ENCODE results near the gene ARHGEF39. TPM values are rescaled to one million over a fixed set of nuclear protein-coding genes. Genes with fewer than 3 reads are reported as not detected.

ARHGEF39 gene
- total RNA-seq, 2 experiments from 2014 or later: 16.0 to 19.9 TPM

DNA sequence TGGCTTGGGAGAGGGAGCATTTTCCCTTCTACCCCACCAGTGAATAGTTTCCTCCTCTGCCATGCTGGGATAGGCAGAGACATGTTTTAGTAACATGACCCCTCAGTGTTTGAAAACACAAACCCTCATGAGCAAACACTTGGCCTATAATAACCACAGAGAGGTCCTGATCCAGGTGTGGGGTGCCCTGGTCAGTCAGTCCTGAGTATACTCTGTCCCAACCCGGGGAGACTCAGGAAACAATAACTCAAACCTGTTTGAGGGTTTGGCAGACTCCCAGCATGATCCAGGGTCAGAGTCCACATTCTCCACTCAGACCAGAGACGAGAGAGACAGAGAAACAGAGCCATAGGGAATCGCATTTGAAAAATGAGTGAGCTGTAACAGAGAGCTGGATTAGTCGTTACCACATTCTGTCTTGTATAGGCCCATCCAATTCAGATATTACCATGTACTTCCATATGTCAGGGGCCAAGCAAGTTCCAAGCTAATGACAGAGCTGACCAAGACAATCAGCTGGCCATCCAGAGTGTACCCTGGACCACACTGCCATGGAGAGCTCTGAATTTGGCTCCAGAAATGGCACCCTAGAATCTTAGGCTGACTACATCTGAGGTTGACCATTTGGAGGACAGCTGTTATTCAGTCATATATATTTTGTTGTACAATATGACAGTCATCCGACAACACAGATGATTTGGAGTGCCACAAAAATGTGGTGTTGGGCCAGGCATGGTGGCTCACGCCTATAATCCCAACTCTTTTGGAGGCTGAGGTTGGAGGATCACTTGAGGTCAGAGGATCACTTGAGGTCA lies 4.5 kb upstream of the ARHGEF39 start:
- intact Hi-C loops (cut with micrococcal nuclease): no loop called here
- Mint-ChIP-seq H3K9me3 (no peaks in the 10 kb centered on the region), H3K4me1 (ENCODE audit: low read depth) (peaks cover 5% of the 10 kb centered on the region), H3K36me3 (ENCODE audit: low read depth) (no peaks in the 10 kb centered on the region), H3K27me3 (peaks cover 3% of the 10 kb centered on the region), H3K27ac (no peak overlapping the region), H3K4me3 (no peak overlapping the region)
- no peak for ATAC-seq
- no peak for DNase-seq
- ChIA-PET CTCF (interaction anchor here (1.2 to 24.5 kb wide), 6 partner anchors 10 to 58 kb away, joined by 3 to 313 read pairs (median 6); partner anchors contain the start of genes CCDC107, RMRP and TPM2), POLR2A (interaction anchor here (1.1 to 2.7 kb wide), 2 partner anchors 14 to 22 kb away, joined by 3 to 8 read pairs; no protein-coding TSS in a partner anchor)
- TF ChIP-seq CTCF (IDR thresholded peaks at IDR 0.05): no peak

DNA sequence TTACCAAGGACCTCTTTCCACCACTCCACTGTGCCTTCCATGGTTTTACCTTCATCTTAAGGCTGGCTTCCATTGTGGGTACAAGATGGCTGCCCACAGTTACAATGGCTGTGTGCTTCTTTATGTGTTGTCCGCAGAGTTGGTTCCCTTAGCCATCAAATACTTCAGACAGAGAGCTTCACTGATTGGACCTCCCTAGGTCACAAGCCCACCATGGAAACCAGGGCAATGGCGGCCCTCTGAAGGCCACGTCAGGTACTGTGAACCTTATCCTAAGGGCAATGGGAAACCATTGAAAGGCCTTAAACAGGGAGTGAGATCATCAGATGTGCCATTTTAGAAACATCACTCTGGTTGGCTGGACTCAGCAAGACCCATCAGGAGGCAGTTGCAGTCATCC lies 2.9 kb upstream of the ARHGEF39 start:
- no peak for TF ChIP-seq CTCF (IDR thresholded peaks at IDR 0.05)
- Mint-ChIP-seq H3K4me1 (ENCODE audit: low read depth) (peaks cover 11% of the 10 kb centered on the region), H3K36me3 (ENCODE audit: low read depth) (peaks cover 5% of the 10 kb centered on the region), H3K27me3 (no peaks in the 10 kb centered on the region), H3K27ac (no peak overlapping the region), H3K4me3 (no peak overlapping the region), H3K9me3 (no peaks in the 10 kb centered on the region)
- no peak for ATAC-seq
- intact Hi-C loops (cut with micrococcal nuclease): no loop called here
- POLR2A ChIA-PET: interaction anchor here (1.0 kb wide), 1 partner anchor 10 kb away, joined by 3 read pairs; the partner anchor contains the start of genes CCDC107 and RMRP
- CTCF ChIA-PET: interaction anchor here (1.3 to 24.5 kb wide), 3 partner anchors 10 to 57 kb away, joined by 4 to 313 read pairs (median 25); partner anchors contain the start of genes CCDC107, RMRP and TPM2
- no peak for DNase-seq

DNA sequence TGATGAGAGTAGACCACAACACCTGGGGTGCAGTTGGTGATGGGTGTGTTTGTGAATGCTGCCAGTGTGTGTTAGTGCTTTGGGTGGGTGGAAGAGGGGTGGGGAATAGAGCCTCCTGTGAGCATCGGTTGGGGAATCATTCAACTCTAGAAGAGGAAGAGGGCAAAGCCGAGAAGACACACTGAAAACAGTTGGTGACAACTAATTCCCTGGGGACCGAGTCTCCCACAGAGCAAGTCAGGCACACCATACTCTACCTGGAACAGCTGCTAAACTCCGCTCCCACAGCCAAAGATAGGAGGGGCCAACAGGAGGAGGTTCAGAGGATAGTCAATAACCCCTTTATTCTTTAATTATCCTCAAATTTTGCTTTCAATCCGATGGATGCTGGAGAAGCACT lies 1.6 kb upstream of the ARHGEF39 start:
- H3K27ac Mint-ChIP-seq: no peak overlapping the region
- H3K36me3 Mint-ChIP-seq (ENCODE audit: low read depth): peaks cover 17% of the 10 kb centered on the region
- ChIA-PET POLR2A (interaction anchor here (0.7 to 1.3 kb wide), 3 partner anchors 7 to 612 kb away, joined by 3 to 4 read pairs (median 3); no protein-coding TSS in a partner anchor), CTCF (interaction anchor here (1.6 to 24.5 kb wide), 4 partner anchors 27 to 66 kb away, joined by 6 to 313 read pairs (median 18); partner anchors contain the start of genes CREB3, TLN1 and TPM2)
- no peaks in the 10 kb centered on the region for H3K9me3 Mint-ChIP-seq
- no peak overlapping the region for H3K4me3 Mint-ChIP-seq
- TF ChIP-seq CTCF (IDR thresholded peaks at IDR 0.05): no peak
- DNase-seq (no peak), ATAC-seq (no peak)
- H3K27me3 Mint-ChIP-seq: no peaks in the 10 kb centered on the region
- H3K4me1 Mint-ChIP-seq (ENCODE audit: low read depth): peaks cover 25% of the 10 kb centered on the region
- intact Hi-C loops (cut with micrococcal nuclease): no loop called here

DNA sequence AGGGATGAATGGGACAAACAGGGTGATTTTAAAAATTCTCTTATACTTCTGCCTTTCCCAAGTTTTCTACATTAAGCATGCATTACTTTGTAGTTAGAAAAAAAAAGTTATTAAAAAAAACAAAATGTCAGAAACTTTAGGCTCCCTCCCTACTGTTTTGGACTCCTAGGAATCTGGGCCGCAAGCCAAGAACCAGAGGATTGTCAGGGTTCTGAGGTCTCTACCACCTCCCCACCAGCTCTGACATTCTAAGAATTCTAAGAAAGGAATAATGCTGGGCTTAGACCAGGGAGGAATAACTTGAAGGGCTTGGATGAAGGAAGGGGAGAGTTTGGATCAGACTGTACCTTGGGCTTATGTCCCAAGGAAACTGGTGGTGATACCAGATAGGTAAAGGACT lies 1.1 kb upstream of the ARHGEF39 start:
- DNase-seq (no peak), ATAC-seq (no peak)
- POLR2A ChIA-PET: interaction anchor here (0.7 to 3.3 kb wide), 6 partner anchors 10 to 613 kb away, joined by 3 to 12 read pairs (median 8); no protein-coding TSS in a partner anchor
- Mint-ChIP-seq H3K4me3 (peak overlapping the region; percentile 84), H3K36me3 (ENCODE audit: low read depth) (peaks cover 21% of the 10 kb centered on the region), H3K4me1 (ENCODE audit: low read depth) (peaks cover 29% of the 10 kb centered on the region), H3K27me3 (no peaks in the 10 kb centered on the region), H3K9me3 (no peaks in the 10 kb centered on the region), H3K27ac (no peak overlapping the region)
- intact Hi-C loops (cut with micrococcal nuclease): no loop called here
- TF ChIP-seq CTCF (IDR thresholded peaks at IDR 0.05): no peak
- CTCF ChIA-PET: interaction anchor here (1.6 to 24.5 kb wide), 8 partner anchors 19 to 66 kb away, joined by 3 to 313 read pairs (median 13); partner anchors contain the start of genes CREB3, TLN1 and TPM2

Measured in activated CD8-positive, alpha-beta T cell treated with anti-CD3 and anti-CD28 coated beads for 36 hours (primary cell).